GM19452 (cell line): ENCODE measurements around the gene JAZF1.
A peak's percentile ranks its signal among the peaks of the same experiment; 100 is the strongest.

ENCODE experiments used
- ATAC-seq: cut with Tn5 transposase; IDR thresholded peaks from one replicate; pipeline ENCODE4 v1.9.1; 2021; ENCODE audit not compliant: unreplicated experiment

JAZF1 gene

DNA sequence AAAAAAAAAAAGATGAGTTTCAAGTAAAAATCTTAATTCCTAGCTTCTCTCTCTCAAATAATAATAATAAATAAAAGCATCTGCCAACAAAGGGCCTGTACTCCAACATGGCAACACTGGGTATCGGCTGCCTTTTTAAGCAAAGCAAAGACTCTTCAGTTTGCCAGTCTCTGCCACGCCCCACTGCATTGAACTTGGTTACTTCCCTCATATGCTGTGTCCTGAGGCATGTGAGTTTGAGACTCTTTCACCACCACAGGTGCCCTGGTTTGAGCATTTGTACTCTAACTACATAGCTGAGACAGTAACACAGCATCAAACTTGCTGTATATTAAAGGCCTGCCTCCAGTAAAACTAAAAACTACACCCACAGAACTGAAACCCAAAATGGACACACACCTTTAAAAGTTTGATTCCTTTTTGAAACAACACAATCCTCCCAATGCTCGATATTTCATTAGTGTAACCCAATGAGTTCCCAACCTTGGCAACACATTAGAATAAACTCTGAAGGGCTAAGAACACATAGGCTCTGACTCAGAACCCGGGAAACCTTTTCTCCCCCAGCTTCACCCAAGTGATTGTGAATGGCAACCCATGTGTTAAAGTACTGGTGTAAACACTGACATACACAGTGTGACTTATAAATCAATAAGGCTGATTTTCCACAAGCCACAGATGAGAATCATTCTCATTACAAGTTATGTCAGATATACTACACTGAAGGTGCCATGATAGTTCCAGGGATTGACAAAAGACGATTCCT lies 12.0 kb downstream of the JAZF1 start:
- no peak for ATAC-seq

GRCh38 chr7:28166982-28167715 lies 13.4 kb downstream of the JAZF1 start:
- no peak for ATAC-seq

DNA sequence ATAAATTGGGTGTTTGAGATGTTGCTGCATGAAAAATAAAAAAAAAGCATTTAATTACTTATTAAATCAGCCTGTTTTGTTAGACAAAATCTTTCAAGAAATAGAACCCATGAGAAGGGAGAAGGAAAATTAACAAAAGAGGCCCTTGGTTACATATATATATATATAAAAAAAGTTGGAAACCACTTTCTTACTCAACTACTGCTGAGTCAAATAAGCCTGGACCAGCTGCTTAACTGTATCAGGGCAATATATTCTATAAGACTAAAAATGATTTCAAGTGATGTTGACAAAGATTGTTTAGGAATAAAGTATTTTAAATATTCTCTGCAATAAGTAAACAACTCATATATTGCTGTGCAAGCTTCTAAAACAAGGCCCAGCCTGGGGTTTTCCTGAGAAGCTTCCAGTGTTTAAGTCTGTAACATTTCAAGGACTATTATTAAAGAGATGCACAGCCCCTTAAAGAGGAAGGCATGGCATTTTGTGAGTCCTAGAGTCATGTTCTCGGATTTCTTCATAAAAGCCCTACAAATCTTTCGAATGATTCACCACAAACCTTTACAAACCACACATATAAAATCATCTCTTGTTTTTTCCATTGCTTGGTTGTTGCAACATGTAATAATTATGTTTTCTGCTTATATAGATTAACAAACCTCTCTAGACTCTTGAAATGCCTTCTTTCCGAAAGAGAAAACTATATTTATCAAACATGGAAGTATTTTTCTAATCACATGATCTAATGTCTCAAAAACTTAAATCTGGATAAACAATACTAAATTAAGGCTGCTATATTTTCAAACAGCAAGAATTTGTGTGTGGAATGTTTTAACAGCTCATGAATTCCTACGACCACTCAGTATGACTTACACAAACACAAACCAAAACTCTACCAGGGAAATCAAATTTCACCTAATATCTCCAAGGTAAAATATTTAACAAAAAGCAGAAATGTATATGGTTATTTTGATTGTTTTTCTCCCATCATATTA lies 14.3 kb downstream of the JAZF1 start:
- ATAC-seq: no peak

DNA sequence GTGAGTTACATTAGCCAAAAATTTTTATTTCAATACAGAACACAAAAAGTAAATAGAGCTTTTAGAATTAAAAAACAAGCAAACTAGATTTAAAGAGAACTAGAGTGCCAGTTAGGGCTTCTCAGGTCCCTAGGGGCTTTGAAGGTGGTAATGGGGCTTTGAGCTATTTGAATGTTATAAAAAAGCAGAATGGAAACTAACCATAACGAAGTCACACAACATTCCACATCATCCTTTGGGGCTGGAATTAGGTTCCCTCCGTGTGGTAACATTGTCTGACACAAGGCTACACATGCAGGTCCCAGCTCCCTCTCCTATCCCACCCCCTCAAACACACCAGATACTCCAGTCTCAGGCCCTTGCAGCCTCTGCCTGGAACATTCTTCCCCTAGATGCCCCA lies 15.3 kb downstream of the JAZF1 start:
- no peak for ATAC-seq

DNA sequence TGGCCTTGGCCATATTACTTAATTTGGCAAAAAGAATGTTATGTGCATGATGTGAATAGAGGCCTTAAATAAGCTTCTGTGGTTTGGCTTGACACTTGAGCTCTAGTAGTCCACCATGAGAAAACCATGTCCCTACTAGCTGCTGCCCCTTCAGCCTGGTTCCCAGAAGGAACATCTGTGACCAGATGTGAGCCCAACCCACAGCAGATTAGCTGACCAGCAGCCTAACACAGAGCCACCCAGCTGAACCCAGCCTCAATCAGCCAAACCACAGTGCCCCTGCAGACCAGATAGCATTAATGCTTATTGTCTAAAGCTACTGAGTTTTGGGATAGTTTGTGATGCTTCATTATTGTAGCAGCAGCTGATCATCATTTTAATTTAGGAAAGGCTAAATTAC lies 16.6 kb downstream of the JAZF1 start:
- ATAC-seq: no peak

DNA sequence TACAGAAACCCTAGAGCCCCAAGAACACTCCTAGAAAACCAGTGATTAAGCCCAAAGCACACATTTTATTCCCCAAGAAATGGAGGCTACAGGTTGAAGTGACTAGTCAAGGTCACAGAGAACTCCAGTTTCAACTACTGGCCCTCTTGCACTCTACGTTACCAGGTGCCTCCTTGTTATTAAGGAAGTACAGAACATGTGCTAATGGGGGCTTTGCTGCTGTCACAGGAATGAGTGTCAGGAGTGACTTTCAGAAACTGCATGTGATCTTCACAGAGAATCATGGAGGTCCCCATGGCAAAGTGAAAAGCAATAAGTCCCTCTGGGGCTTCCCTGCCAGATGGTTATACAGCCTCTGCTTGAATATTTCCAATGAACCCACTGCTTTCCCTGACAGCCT lies 19.3 kb downstream of the JAZF1 start:
- no peak for ATAC-seq

GRCh38 chr7:28160551-28160991 lies 20.0 kb downstream of the JAZF1 start:
- no peak for ATAC-seq

- no peak for ATAC-seq
Measured at GRCh38 chr7:28157831-28158416, 22.7 kb downstream of the JAZF1 start.

GRCh38 chr7:28157076-28157745 lies 23.4 kb downstream of the JAZF1 start:
- ATAC-seq: no peak

DNA sequence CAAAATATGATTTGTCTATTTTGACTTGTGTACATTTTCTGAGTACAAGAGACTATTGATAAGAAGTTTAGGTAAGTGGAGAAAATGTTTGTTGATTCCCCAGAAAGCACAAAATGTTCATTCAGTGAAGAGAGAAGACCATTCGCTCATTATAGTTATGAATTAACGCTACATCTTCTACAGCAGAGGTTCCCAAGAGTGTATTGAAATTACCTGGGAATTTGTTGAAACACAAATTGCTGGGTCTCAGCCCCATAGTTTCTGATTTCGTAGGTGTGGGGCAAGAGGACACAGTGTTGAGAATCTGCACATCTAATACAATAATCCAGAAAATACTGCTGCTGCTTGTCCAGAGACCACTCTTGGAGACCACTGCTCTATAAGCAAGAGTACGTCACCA lies 24.2 kb downstream of the JAZF1 start:
- ATAC-seq: no peak

DNA sequence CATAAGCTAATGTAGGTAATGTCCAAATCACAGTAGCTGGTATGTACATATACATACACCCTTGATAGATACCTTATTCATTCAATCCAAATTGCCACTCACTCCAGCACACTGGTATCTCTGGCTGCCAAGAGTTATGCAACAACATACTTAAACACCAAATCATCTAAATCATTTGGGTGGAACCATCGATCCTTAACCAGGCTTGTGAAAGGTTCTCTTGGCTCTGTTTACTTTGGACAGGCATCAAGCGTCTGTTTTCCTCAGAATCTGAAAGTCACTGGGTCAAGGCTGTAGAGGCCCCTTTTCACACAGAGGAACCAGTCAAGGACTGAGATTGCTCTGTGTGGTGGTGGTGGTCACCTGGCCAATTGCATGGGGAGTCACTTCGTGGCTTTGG lies 24.6 kb downstream of the JAZF1 start:
- ATAC-seq: no peak

GRCh38 chr7:28155019-28155660 lies 25.5 kb downstream of the JAZF1 start:
- ATAC-seq: peak; percentile 69

DNA sequence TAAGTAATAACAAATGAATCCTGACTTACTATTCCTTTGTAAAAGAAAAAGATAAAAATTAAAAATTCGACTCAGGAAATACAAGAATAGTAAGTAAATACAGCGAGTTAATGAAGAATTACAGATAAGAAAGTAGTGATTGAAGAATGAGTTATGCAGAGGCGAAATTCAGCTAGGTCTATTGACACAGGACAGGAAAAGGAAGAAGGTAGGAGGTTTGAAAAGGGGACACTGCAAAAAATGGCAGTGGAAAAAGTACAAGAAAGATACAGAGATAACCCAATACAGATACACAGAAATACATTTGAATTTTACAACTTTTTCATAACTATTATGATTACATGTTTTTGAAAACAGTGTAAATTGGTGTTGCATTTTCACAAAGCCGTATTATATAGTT lies 28.0 kb downstream of the JAZF1 start:
- ATAC-seq: no peak

DNA sequence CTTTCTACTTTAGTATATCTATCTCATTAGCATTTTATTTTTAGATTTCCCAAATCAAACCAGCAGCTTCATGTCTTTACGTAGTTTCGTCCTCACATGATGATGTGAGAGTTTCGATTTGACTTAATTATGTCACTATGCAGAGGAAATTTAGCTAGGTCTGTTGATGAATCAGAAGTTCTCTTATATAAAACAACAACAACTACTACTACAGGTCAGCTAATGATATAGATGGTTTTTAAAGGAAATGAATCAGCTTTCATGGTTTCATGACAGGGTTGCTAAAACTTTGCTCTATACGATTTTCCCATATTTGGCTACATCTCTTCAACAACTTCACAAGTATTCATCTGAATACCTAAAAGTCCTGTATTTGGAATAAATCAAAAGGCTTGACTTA lies 28.6 kb downstream of the JAZF1 start:
- ATAC-seq: no peak

GRCh38 chr7:28149291-28150101 lies 31.1 kb downstream of the JAZF1 start:
- ATAC-seq: no peak

DNA sequence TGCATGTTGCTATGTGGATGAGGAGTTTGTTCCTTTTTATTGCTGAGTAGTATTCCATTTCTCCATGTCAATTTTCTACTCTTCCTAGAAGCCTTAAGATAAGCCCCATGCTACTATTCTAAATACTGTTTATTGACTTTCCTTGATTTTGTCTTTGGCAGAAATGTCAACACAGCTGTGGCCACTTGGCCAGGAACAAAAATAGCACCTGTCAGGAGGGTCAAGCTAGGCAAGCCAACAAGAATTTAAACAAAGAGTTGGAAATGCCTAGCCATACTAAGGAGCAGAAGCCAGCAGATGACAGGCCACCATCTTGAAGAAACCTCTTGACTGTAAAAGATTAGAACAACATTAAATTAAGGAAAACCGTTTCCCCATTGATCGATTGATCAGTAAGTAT lies 34.7 kb downstream of the JAZF1 start:
- ATAC-seq: no peak

GRCh38 chr7:28145090-28145626 lies 35.4 kb downstream of the JAZF1 start:
- no peak for ATAC-seq

GRCh38 chr7:28144266-28144665 lies 36.3 kb downstream of the JAZF1 start:
- ATAC-seq: no peak

DNA sequence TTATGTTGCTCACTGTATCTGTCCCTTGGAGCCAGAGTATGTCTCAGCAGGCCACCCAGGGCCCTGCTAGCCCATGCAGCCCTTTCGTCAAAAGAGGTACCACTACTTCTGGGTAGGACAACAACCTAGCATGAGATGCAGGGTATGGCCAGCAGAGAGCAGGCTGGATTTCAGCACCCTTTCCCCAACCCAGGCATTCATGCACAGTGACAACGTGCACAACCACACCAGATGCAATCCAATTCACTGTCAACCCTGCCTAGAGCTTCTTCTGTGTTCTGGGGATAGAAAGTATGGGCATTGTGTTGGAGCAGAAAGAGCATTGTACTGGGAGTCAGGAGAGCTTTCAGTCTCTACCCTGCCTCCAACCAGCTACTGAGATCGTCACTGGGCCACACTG lies 37.9 kb downstream of the JAZF1 start:
- no peak for ATAC-seq
